PC-9 (cell line): ENCODE measurements around the gene CERS5. TPM values are rescaled to one million over a fixed set of nuclear protein-coding genes. Genes with fewer than 3 reads are reported as not detected.

ENCODE experiments used
- BruUV-seq: library from RNA; stranded (reverse); fragments of 400-500 nt; replicated peaks from 2 replicates; lab custom pipeline; 2021; lab: Mats Ljungman, UMichigan
- CTCF ChIA-PET: fragments of 300-600 bp; sonication (Branson Sonifier 250); formaldehyde crosslinking; loops from one replicate; lab custom pipeline; 2022; ENCODE audit warnings: antibody characterized with exemption; lab: Charles Lee
- POLR2A ChIA-PET: fragments of 300-600 bp; sonication (Branson Sonifier 250); formaldehyde crosslinking; loops from one replicate; lab custom pipeline; 2022; ENCODE audit warnings: antibody characterized with exemption; ENCODE audit not compliant: unreplicated experiment; lab: Charles Lee
- DNase-seq, 2 experiments: peaks; one replicate each; pipeline versions ENCODE4 v3.0.0 to v3.0.0-alpha.2; 2015 to 2022; ENCODE audit warnings: mixed read lengths in 1 of 2
- H2AFZ ChIP-seq: fragments of 200-600 bp; sonication (generic); 2 replicates; pipeline ENCODE4 v1.8.1; 2017; ENCODE audit warnings: antibody characterized with exemption
- H3F3A ChIP-seq: fragments of 200-600 bp; sonication (generic); 2 replicates; pipeline ENCODE4 v1.8.1; 2017; ENCODE audit warnings: antibody characterized with exemption, mild to moderate bottlenecking, low read depth; ENCODE audit not compliant: insufficient read depth
- H3K27ac ChIP-seq: fragments of 200-600 bp; sonication (generic); 2 replicates; pipeline ENCODE4 v1.6.1; 2016; ENCODE audit warnings: mixed run types
- H3K27me3 ChIP-seq: fragments of 200-600 bp; sonication (generic); 2 replicates; pipeline ENCODE4 v1.6.1; 2016; ENCODE audit warnings: low read depth, mixed run types; ENCODE audit not compliant: insufficient read depth
- H3K36me3 ChIP-seq: fragments of 200-600 bp; sonication (generic); 2 replicates; pipeline ENCODE4 v1.6.1; 2016; ENCODE audit warnings: low read depth, mixed run types
- H3K4me1 ChIP-seq: fragments of 200-600 bp; sonication (generic); replicated peaks from 2 replicates; pipeline ENCODE4 v1.6.1; 2016; ENCODE audit warnings: mixed run types; ENCODE audit not compliant: insufficient read depth
- H3K4me2 ChIP-seq: fragments of 200-600 bp; sonication (generic); 2 replicates; pipeline ENCODE4 v1.6.1; 2017; ENCODE audit warnings: mixed run types
- H3K4me3 ChIP-seq: fragments of 200-600 bp; sonication (generic); 2 replicates; pipeline ENCODE4 v1.6.1; 2016; ENCODE audit warnings: mixed run types
- H3K79me2 ChIP-seq: fragments of 200-600 bp; sonication (generic); 2 replicates; pipeline ENCODE4 v1.6.1; 2017; ENCODE audit warnings: low read depth, mixed run types
- H3K9me2 ChIP-seq: fragments of 200-600 bp; sonication (generic); 2 replicates; pipeline ENCODE4 v1.8.1; 2017; ENCODE audit warnings: mild to moderate bottlenecking; ENCODE audit not compliant: insufficient read depth
- H3K9me3 ChIP-seq: fragments of 200-600 bp; sonication (generic); 2 replicates; pipeline ENCODE4 v1.8.1; 2016; ENCODE audit warnings: low read depth; ENCODE audit not compliant: insufficient read depth
- H4K20me1 ChIP-seq: fragments of 200-600 bp; sonication (generic); 2 replicates; pipeline ENCODE4 v1.8.1; 2017; ENCODE audit not compliant: insufficient read depth
- CTCF ChIP-seq: fragments of 200-600 bp; sonication (generic); conservative IDR thresholded peaks from 2 replicates; pipeline ENCODE4 v1.6.1; 2017; ENCODE audit warnings: mixed run types, antibody characterized with exemption, mild to moderate bottlenecking, moderate library complexity
- EZH2 ChIP-seq: fragments of 200-600 bp; sonication (generic); IDR thresholded peaks from 2 replicates; pipeline ENCODE4 v1.8.0; 2017; ENCODE audit warnings: antibody characterized with exemption, low read depth
- intact Hi-C: fragments of 100-400 bp; cut with micrococcal nuclease; formaldehyde crosslinking; loops from one replicate; pipeline ENCODE4 v1.10.0; 2022; ENCODE audit not compliant: unreplicated experiment
- total RNA-seq: library from RNA; stranded (reverse); gene quantifications from 2 replicates; pipeline ENCODE4 v1.2.3, GENCODE V29; 2021

Gene CERS5
- total RNA-seq, 1 experiment from 2014 or later, result 33.0 TPM

GRCh38 chr12:50166799-50167048 lies 445 bp downstream of the CERS5 start:
- no peak for DNase-seq
- no TSS peak for BruUV-seq
- Histone ChIP-seq H4K20me1 (no peaks in the 10 kb centered on the region), H3F3A (0 out of 2 replicates have a peak, but pooled peaks cover 7% of the 10 kb centered on the region), H3K4me3 (peak overlapping the region; percentile 100), H3K27ac (no peak overlapping the region), H3K4me1 (peaks cover 17% of the 10 kb centered on the region; the same call in 1 of the 2 replicates), H3K27me3 (no peaks in the 10 kb centered on the region), H3K36me3 (peaks cover 4% of the 10 kb centered on the region; the same call in 1 of the 2 replicates), H3K9me2 (no peaks in the 10 kb centered on the region), H3K79me2 (peaks cover 26% of the 10 kb centered on the region), H3K9me3 (peaks cover 4% of the 10 kb centered on the region; the same call in 1 of the 2 replicates), H2AFZ (peak overlapping the region; percentile 93), H3K4me2 (peak overlapping the region; percentile 98)
- intact Hi-C loops, result loop anchor here (2.0 to 10.0 kb wide), 3 partner anchors 56 to 299 kb away; partner anchors contain the start of gene AQP5
- no peak for TF ChIP-seq EZH2
- no peak for TF ChIP-seq CTCF
- CTCF ChIA-PET, result interaction anchor here (1.1 kb wide), 1 partner anchor 55 kb away, joined by 5 read pairs; the partner anchor contains the start of gene COX14
- POLR2A ChIA-PET, result interaction anchor here (0.6 to 1.5 kb wide), 2 partner anchors 52 to 55 kb away, joined by 5 to 10 read pairs; partner anchors contain the start of gene COX14

- intact Hi-C loops, result loop anchor here (5.0 to 10.0 kb wide), 2 partner anchors 200 to 298 kb away; partner anchors contain the start of gene AQP5
- Histone ChIP-seq H3K9me3 (peaks cover 4% of the 10 kb centered on the region; the same call in 1 of the 2 replicates), H3K4me2 (no peak overlapping the region), H3K4me3 (no peak overlapping the region), H3F3A (peaks cover 7% of the 10 kb centered on the region; the same call in 1 of the 2 replicates), H3K4me1 (peaks cover 17% of the 10 kb centered on the region; the same call in 1 of the 2 replicates), H3K27me3 (no peaks in the 10 kb centered on the region), H3K79me2 (peaks cover 26% of the 10 kb centered on the region), H4K20me1 (no peaks in the 10 kb centered on the region), H3K36me3 (peaks cover 4% of the 10 kb centered on the region; the same call in 1 of the 2 replicates), H2AFZ (no peak overlapping the region), H3K9me2 (no peaks in the 10 kb centered on the region), H3K27ac (no peak overlapping the region)
- BruUV-seq, result no TSS peak
- no peak for DNase-seq
- CTCF ChIA-PET, result no interaction called here
- TF ChIP-seq EZH2, result no peak
- no peak for TF ChIP-seq CTCF
- POLR2A ChIA-PET, result no interaction called here
These were observed 2.2 kb downstream of the CERS5 start for GRCh38 chr12:50164963-50165362.

- H3K27me3 ChIP-seq, result no peaks in the 10 kb centered on the region
- H3K79me2 ChIP-seq, result peaks cover 31% of the 10 kb centered on the region
- H4K20me1 ChIP-seq, result no peaks in the 10 kb centered on the region
- BruUV-seq, result no TSS peak
- no peak overlapping the region for H3K4me3 ChIP-seq
- H3F3A ChIP-seq, result peaks cover 4% of the 10 kb centered on the region; the same call in 1 of the 2 replicates
- DNase-seq, result no peak
- no peaks in the 10 kb centered on the region for H3K9me3 ChIP-seq
- no peaks in the 10 kb centered on the region for H3K9me2 ChIP-seq
- intact Hi-C loops, result loop anchor here (10.0 kb wide), 1 partner anchor 197 kb away; the partner anchor contains the start of gene AQP5
- H2AFZ ChIP-seq, result no peak overlapping the region
- no peak overlapping the region for H3K27ac ChIP-seq
- 0 out of 2 replicates have a peak, but pooled peaks cover 12% of the 10 kb centered on the region for H3K4me1 ChIP-seq
- H3K36me3 ChIP-seq, result peaks cover 4% of the 10 kb centered on the region; the same call in 1 of the 2 replicates
- no peak for TF ChIP-seq CTCF
- no peak for TF ChIP-seq EZH2
- ChIA-PET CTCF (no interaction called here), POLR2A (no interaction called here)
- no peak overlapping the region for H3K4me2 ChIP-seq
These were observed 4.9 kb downstream of the CERS5 start for GRCh38 chr12:50162230-50162629.
